ENCODE data around the gene EXOG.

Gene EXOG

GRCh38 chr3:38554127-38554827 lies 58.1 kb downstream of the EXOG start:
- TF ChIP-seq CTCF (IDR thresholded peaks at IDR 0.05; ENCODE audit: control insufficient read depth, extremely low read depth, insufficient read depth): no peak
- no peak overlapping the region for H3K4me3 ChIP-seq (ENCODE audit: low read depth, low read length)
- no peak for DNase-seq (ENCODE audit: low read depth)

- DNase-seq (ENCODE audit: low read depth): no peak
- TF ChIP-seq CTCF (IDR thresholded peaks at IDR 0.05; ENCODE audit: control insufficient read depth, extremely low read depth, insufficient read depth): no peak
- no peak overlapping the region for H3K4me3 ChIP-seq (ENCODE audit: low read depth, low read length)
Measured at GRCh38 chr3:38555149-38555840, 59.2 kb downstream of the EXOG start.

- no peak for TF ChIP-seq CTCF (IDR thresholded peaks at IDR 0.05; ENCODE audit: control insufficient read depth, extremely low read depth, insufficient read depth)
- H3K4me3 ChIP-seq (ENCODE audit: low read depth, low read length): no peak overlapping the region
- DNase-seq (ENCODE audit: low read depth): no peak
Measured at GRCh38 chr3:38555926-38556325, 59.8 kb downstream of the EXOG start.

GRCh38 chr3:38556640-38557358 lies 60.7 kb downstream of the EXOG start:
- no peak overlapping the region for H3K4me3 ChIP-seq (ENCODE audit: low read depth, low read length)
- no peak for DNase-seq (ENCODE audit: low read depth)
- no peak for TF ChIP-seq CTCF (IDR thresholded peaks at IDR 0.05; ENCODE audit: control insufficient read depth, extremely low read depth, insufficient read depth)

- no peak for DNase-seq (ENCODE audit: low read depth)
- TF ChIP-seq CTCF (IDR thresholded peaks at IDR 0.05; ENCODE audit: control insufficient read depth, extremely low read depth, insufficient read depth): no peak
Measured at GRCh38 chr3:38558864-38559263, 62.7 kb downstream of the EXOG start.

GRCh38 chr3:38560284-38560683 lies 64.1 kb downstream of the EXOG start:
- H3K4me3 ChIP-seq (ENCODE audit: low read depth, low read length): no peak overlapping the region
- TF ChIP-seq CTCF (IDR thresholded peaks at IDR 0.05; ENCODE audit: control insufficient read depth, extremely low read depth, insufficient read depth): no peak
- DNase-seq (ENCODE audit: low read depth): no peak

More at GRCh38 chr3:38558864-38559263, 62.7 kb downstream of the EXOG start:
- no peak overlapping the region for H3K4me3 ChIP-seq (ENCODE audit: low read depth, low read length)

Data from LNCaP clone FGC (cell line).